HG03460 (cell line): ENCODE data around the gene CACNB3.

Experiments used
- ATAC-seq: cut with Tn5 transposase; IDR thresholded peaks from one replicate; pipeline ENCODE4 v1.9.1; 2021; ENCODE audit not compliant: unreplicated experiment

CACNB3 gene

DNA sequence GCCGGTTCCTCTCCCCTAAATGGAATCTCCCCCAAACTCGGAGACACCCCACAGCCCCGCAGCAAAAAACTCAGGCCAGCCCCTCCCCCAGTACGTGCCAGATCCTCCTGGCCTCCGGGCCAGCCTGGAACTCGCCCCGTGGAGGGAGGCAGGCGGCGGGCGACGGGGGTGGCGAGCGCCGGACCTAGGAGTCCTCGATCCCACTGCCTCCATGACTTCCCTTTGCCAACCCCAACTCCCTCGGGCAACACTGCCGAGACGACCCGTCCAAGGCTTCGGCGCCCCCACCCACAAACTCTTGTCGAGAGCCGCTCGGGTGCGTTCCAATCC, 29.8 kb upstream of the CACNB3 start:
- ATAC-seq, result no peak

DNA sequence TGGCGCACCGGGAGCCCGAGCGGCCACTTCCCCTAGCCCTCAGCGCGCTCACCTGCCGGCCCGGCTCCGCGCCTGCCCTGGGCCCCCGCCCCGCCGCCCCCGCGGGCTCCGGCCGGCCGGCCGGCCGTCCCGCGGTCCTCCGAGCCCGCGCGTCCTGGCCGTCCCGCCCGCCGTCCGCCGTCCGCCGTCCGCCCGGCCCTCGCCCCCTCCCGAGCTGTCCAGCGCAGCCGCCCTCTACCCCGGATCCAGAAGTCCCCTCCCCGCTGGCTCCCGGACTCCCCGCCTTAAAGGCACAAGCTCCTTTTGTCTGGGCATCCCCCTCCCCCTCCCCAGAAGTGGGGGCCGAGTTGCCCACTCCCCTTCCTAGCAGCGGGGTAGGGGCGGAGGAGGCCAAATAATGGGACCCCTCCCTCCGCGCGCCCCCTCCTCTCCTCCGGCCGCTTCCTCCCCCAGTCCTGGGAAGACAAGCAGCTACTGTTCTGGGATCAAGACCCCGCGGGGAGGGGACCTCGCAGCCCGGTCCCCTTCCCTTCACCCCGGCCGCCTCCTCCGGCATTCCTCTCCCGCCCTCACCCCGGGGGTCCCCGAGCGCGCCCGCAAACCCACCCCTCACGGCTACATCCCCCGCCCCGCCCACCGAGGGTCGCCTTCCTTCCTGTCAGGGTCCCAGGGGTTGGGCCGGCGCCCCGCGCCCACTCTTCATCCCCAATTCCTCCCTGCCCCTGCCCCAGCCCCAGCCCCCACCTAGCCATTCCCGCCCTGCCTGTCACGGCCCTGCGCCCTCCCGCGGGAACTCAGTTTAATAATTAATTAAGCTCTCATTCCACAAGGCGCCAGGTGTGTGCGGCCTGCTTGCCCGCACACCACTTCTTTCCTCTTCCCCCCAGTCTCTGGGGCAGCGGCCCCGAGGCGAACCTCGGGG, 29.2 kb upstream of the CACNB3 start, which contains the start of gene ADCY6:
TSS of gene ADCY6 (minus strand) at position 236 of the 922 bp plus-strand sequence. CDS start 5,655 bp downstream, outside the sequence.
- ATAC-seq, result peak; percentile 76

DNA sequence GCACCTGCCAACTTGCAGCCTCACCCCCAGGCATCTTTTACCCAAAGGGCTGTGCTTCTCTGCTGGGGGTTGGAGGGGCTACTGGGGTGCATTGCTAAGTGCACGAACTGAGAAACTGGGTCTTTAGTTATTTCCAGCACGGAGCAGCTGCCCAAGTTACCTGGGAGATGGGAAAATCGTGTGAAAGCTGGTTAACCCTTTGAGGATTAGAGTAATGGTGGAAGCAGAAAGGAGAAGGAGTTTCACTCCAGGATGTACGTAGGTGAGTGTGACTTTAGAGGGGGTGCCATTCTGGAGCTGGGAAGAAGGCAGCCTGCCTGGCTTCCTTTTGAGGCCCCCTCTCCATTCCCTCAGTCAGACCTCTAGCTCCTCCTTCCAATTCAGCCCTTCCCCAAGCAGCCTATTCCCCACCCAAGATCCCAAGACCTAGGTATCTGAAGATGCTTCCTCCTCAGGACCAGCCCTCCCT, 28.4 kb upstream of the CACNB3 start:
- ATAC-seq, result no peak

DNA sequence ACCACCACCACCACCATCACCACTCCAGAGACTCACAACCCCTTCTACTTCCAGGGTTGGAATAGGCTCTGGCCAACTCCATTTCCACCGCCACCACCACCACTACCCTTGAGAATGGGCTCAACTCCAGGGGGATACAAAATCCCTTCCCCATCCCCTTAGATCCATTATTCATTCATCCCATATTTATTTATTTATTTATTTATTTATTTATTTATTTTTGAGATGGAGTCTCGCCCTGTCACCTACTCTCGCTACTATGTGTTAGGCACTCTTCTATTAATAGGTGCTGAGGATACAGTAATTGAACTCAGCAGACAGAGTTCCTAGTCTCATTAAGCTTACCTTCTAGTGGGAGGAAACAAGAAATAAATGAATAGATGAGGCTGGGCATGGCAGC, 24.6 kb upstream of the CACNB3 start:
- ATAC-seq, result no peak

DNA sequence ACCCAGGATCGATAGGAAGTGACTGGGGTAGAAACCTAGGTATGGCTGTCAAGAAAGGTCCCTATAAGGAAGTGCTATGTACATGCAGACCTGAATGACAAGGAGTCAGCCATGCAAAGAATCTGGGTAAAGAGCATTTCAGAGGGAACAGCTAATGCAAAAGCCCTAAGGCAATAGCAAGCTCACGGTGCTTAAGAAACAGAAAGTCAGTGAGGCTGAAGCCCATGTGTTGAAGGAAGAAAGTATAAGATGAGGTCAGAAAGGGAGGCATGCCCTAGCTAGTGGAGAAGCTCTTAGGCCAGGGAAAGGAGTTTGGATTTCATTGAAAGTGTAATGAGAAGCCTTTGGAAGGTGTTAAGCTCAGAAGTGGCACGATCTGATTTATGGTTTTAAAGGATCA, 23.4 kb upstream of the CACNB3 start:
- ATAC-seq, result no peak

DNA sequence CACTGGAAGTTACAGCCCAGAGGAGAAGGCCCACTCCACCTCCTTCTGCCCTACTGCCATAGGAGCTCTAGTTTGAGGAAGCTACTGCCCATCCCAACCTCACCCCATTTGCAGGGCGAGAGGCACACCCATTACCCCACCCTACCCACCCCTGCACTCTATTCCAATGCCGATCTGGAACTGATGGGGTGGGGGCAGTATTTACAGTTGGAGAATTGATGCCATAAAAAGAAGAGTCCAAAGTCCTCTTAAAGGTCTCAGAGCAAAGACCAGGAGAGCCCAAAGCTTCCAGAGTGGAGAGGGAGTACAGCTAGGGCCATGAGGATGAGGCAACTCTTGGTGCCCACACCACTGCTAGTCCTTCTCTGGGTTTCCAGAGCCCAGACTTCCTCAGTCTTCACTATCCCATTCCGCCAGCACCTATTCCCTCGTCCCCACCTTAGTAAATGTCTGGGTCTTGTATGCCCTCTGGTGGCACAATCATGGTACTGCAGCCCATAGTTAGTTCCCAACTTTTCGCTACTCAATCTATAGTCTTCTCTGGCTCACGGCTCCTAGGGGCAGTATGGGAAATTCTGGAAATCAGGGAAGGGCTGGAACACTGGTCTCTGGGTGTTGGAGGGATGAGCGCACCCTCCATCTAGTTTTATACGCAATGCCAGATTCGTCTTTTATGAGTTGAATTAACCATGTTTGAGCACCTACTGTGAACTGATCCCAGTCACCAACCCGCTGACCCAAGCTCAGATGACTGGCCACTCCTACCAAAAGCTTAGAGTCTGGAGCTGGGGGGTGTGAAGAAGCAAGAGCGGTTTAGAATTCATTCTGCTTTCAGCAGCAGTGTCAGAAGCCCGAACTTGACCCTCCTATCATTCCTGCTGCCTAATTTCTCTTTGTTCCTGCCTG, 22.5 kb upstream of the CACNB3 start:
- no peak for ATAC-seq

DNA sequence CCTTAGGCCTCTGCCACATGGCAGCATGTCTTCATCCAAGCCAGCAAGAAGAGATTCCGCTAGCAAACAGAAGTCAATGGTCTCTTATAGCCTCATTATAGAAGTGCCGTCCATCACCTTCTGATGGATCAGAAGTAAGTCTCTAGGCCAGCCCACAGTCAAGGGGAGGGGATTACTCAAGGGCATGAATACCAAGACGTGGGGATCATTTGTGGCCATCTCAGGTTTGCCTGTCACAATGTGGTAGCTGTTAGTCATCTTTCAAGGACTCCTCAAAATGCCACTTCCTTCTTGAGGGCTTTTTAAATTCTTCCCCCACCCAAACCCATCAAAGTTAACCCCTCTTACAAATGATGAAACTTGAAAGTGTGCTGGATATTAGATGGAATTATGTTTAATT, 21.3 kb upstream of the CACNB3 start:
- ATAC-seq, result no peak

DNA sequence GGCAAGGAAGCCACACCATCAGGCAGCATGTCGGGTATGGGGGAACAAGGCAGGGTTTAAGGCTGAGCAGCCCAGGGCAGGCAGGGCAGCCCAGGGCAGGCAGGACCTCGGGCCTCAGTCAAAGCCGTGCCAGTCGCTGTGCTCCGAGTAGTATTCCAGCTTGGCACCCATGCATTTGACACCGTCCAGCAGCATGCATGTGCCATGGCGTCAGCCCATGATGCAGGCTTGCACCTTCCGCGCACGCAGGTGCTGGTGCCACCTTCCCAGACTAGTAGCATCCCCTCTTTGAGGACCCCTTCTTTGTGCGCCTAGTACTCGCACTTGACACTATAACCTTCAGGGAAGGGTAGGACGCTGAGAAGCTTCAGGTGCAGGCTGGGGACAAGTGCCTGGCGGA, 17.8 kb upstream of the CACNB3 start:
- ATAC-seq, result no peak

DNA sequence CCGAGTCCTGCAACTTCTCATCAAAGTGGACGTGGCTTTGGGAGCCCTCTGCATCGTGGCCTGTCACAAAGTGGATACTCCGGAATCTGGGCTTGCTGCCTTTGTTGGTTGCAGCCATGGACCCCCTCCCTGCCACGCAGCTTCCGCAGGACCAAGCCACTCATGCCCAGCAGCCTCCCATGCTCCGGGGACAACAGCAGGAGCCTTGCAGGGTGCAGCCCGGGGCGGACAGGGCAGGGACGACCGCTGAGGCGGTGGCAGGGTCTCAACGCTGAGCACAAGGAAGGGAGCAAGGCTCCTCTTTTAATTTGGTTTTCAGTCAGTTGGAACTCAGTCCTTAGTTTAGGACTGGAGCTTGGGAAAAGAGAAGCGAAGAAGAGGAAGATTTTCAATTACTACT, 17.3 kb upstream of the CACNB3 start:
- no peak for ATAC-seq

DNA sequence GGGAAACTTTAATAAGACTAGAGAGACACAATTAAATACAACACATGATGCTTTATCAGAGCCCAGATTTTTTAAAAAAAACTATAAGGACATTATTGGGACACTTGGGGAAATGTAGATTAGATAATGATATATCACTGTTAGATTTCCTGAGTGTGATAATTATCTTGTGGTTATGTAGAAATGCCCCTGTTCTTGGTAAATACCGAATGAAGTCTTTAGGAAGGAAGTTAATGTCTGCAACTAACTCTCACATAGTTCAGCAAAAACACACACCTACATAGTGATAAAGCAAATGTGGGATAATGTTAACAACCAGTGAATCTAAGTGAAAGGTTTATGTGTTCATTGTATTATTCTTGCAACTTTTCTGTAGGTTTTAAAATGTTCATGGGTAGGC, 14.6 kb upstream of the CACNB3 start:
- no peak for ATAC-seq

DNA sequence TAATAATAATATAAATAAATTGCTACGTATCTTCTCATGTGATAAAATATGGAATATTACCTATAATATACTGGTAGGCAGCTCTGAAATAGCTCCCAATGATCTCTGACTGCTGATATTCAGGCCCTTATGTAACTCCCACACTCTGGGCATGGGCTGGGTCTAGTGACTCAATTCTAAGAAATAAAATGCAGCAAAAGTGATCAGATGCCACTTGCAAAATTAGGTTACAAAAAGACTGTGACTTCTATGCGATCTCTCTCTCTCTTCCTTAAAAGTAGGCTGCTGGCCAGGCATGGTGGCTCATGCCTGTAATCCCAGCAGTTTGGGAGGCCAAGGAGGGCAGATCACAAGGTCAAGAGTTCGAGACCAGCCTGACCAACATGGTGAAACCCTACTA, 10.3 kb upstream of the CACNB3 start:
- no peak for ATAC-seq

DNA sequence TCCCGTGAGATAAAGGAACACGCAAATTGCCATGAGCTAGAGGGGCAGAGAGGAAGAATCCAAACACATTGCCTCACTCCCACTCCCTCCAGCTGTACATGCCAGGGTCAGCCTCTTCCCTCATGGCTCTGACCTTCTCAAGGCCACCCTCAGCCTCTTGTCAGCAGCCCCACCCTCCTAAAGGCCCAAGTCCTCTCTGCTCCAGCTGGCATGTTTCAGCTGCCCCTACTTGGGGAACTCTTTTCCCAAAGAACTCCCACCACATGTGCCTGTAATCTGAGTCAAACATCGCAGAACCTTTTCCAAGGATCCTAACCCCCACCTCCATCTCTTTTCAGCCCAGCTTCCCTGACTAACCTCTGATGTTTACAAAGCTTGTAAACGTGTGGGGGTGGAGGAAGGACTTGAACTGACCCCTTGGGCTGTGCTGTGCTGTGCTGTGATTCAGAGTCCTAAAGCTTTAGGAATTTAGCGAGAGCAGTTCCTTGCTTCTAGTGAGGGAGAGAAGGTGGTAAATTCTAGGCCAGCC, 7.3 kb upstream of the CACNB3 start:
- ATAC-seq, result no peak

DNA sequence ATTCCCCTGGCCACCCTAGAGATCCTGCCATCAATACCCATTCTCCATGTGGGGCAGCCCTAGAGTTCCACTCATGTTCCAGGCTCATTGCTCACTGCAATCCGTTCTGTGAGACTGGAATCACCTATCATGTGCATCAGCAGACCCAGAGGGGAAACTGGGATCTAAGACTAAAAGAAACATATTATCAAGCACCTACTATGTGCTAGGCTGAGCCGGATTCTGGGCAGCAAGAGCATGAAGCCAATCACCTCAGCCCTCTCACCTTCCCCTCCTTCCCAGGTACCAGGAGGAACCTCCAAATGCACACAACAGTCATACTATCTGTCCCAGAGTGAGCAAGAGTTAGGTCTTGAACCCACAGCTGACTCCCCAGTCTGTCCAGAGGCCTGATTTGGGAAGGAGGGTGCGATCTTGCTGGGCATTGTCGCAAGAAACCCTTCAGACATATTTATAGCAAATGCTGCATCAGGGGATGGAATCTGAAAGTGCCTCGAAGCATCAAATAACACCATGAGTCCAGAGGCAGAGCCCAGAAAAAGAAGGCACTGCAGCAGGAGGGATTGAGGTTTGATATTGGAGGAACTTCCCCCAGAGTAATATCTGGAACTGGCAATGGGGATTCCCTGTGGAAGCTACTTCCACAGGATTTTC, 6.7 kb upstream of the CACNB3 start:
- ATAC-seq, result no peak

DNA sequence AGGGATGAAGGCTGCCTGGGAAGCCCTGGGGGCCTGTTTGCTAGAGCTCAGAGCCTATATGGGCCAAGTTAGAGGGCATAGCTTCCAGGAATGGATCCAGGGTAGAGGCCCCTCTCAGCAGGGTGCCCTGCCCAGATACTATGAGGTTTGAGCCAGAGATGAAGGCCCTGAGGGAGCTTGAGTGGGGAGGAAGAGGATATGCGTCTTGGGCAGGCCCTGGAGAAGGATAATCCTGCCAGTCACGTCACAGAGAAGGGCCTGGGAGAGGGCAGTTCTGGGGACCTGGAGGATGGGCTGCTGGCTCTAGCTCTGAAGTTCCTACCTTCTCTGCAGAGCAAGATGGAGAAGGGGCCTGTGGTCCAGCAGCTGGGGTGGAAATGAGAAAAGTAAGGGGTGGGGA, 5.9 kb upstream of the CACNB3 start:
- no peak for ATAC-seq

DNA sequence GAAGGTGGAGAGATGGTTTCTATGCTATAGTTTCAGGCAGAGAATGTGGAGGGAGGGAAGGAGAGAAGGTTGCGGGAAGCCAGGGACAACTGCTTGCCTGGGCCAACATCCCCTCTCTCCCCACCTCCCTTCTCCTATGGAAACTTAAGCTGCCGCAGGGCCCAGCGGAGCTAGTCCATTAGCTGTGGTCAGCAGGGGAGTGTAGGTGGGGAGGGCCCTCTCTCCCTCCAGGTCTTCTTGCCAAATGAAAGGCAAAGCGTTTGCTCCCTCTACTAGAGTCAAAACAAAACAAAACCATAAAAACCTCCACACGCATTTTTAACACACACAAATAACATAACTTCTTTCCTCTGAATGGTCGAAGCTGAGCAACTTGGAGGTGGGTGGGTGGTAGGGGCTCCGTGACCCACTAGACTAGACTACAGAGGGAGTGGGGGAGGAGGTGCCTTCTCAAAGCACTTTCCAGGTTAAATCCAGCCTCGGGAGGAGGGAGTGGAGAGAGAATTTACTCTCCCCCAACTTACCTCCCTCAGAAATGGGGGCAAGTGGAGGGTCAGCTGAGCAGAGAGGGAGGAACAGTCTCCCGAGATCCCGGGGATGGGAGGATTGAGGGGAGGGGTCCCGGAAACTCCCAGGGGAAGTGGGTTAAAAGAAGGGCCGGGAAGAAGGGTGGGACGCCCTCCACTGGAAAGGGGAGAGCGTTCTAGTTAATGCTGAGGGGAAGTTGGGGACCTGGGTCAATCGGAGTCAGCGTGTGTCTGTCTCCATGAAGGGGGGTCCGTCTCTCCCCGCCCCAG, 4.6 kb upstream of the CACNB3 start:
- no peak for ATAC-seq

DNA sequence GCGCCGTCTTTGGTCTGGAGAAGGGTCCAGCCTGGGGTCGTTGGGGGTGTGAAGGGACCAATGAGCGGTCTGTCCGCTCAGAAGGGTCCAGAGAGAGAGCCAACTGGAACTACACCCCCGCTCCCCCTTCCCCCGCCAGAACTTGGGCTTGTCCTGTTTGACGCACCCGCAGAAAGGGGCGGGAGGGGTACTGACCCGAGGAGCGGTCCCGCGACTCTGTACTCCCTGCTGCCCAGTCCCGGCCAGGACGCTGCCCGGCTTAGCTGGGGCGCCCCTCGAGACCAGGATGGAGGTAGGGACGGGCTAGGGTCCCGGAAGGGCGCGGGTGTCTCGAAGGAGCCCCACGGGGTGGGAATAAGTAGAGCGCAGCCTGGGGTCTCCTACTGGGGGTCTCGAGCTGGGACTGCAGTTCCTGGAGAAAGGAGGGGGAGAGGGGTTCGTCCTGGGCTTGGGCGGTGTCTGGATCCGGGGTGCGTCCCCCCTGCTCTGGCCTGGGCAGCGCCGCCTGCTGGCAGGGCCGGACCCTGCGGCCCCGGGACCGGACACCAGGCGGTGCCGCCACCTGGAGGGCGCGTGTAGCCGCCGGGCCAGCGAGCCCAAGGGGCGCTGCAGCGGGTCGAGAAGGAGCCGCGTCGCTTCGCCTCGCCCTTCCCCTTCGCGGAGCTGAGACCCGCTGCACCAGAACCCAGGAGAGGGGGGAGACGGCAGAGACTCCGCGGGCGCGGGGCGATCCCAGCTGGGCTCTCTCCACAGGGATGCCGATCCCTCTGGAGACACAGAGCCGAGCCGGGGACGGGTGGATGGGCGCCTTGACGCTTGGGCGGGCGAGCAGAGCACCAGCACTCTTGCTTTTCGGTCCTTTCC, 3.8 kb upstream of the CACNB3 start:
- peak; percentile 72 for ATAC-seq

DNA sequence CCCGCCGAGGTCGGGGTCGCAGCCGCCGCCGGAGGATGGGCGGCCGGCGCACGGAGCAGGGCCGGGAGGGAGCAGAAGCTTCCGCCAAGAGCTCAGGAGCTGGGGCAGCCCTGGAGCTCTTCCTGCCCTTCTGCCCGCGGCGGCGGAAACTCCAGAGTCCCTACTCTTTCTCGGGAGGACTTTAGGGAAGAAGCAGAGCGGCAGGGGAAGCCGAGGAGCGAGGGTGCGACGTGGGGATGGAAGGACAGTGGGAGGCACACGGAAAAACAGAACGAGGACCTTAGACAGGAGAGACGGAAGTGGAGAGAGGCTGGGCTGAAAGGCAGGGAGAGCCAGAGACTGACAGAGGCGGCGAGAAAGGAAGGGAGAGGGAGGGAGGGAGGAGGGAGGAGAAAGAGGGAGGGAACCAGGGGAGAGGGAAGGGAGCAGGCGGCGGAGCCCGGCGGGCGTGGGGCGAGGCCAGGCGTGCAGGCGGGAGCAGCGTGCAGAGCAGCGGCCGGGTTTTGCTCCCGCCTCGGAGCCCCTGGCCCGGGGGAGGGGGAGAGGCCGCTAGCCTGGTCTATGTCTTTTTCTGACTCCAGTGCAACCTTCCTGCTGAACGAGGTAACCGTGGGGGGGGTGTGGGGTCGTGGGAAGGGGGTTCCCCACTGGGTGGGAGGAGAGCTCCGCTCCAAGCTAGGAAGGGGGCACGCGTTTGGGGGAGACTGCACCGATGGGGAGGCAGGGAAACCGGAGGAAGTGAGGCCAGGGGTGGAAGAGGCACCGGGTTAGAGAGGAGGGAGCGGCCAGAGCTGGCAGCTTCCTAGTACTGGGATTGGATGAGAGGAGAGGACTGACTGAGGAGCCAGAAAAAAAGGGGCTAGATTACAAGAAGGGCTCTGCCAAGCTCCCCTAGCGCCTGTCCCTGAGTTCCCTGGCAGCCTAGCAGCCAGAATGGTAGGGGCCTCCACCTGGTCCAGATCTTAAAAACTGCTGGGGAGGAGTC, 2.9 kb upstream of the CACNB3 start:
- ATAC-seq, result peak; percentile 29
